Measurements from ENCODE around the gene ZNF24. TPM values are rescaled to one million over a fixed set of nuclear protein-coding genes. Genes with fewer than 3 reads are reported as not detected.

The ZNF24 gene
- total RNA-seq, 1 experiment from 2014 or later = 57.9 TPM

DNA sequence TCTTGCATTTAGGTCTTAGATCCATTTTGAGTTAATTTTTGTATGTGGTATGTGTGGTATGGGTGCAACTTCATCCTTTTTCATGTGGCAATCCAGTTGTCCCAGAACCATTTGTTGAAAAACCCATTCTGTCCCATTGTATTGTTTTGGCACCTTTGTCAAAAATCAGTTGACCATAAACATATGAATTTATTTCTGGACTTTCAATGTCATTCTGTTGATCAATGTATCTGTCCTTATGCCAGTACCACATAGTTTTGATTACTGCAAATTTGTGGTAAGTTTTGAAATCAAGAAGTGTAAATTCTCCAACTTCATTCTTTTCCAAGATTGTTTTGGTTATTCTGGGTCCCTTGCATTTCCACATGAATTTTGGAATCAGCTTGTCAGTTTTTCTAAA, 49.5 kb upstream of the ZNF24 start:
- H3K79me2 ChIP-seq (ENCODE audit: insufficient read depth, low read length) = no peaks in the 10 kb centered on the region

More for the DNA sequence above, 49.5 kb upstream of the ZNF24 start:
- Histone ChIP-seq H2AK5ac (ENCODE audit: insufficient read length, low read length) (no peak overlapping the region), H3K56ac (ENCODE audit: insufficient read length, low read depth, low read length) (no peak overlapping the region), H3K23me2 (ENCODE audit: insufficient read length, low read depth, low read length, poor library complexity, severe bottlenecking) (no peaks in the 10 kb centered on the region), H3K9me3 (ENCODE audit: control insufficient read depth, low read depth, low read length) (no peaks in the 10 kb centered on the region), H3K4me2 (ENCODE audit: insufficient read depth, insufficient read length, low read length) (no peak overlapping the region), H3K14ac (ENCODE audit: insufficient read depth, low read length) (no peak overlapping the region), H4K91ac (ENCODE audit: insufficient read length, low read depth, low read length) (no peak overlapping the region), H3K79me1 (ENCODE audit: insufficient read depth, low read depth, low read length, poor library complexity, severe bottlenecking) (no peaks in the 10 kb centered on the region), H3K23ac (ENCODE audit: insufficient read length, low read depth, low read length) (no peak overlapping the region), H4K5ac (ENCODE audit: insufficient read length, low read depth, low read length) (no peak overlapping the region), H2BK120ac (ENCODE audit: low read depth, low read length, poor library complexity, severe bottlenecking) (no peak overlapping the region), H2BK12ac (ENCODE audit: insufficient read length, low read depth, low read length) (no peak overlapping the region), H2BK20ac (ENCODE audit: low read depth, low read length, poor library complexity, severe bottlenecking) (no peak overlapping the region), H3K4me1 (ENCODE audit: insufficient read depth, low read length) (no peaks in the 10 kb centered on the region), H3K27me3 (ENCODE audit: insufficient read depth, low read length) (no peaks in the 10 kb centered on the region), H3K27ac (ENCODE audit: insufficient read length, low read depth, low read length) (no peak overlapping the region), H2BK15ac (ENCODE audit: low read depth, low read length) (no peak overlapping the region), H3T11ph (ENCODE audit: low read length) (no peak overlapping the region), H3K18ac (ENCODE audit: insufficient read length, low read depth, low read length) (no peak overlapping the region), H2BK5ac (ENCODE audit: insufficient read length, low read length) (no peak overlapping the region), H3K9ac (ENCODE audit: extremely low read depth, insufficient read length, low read length) (no peak overlapping the region), H4K8ac (replicated peaks; ENCODE audit: insufficient read length, low read depth, low read length) (no peak overlapping the region), H2AFZ (ENCODE audit: low read length) (no peak overlapping the region), H3K4ac (ENCODE audit: low read depth, low read length) (no peak overlapping the region), H4K20me1 (ENCODE audit: control insufficient read depth, insufficient read depth, insufficient read length) (no peaks in the 10 kb centered on the region)
- Mint-ChIP-seq H3K9me3 (peaks cover 4% of the 10 kb centered on the region in 2 experiments; a peak in 4 of 5 replicates), H3K4me3 (no peak overlapping the region), H3K27me3 (ENCODE audit: low read depth) (no peaks in the 10 kb centered on the region; the same call in 1 of the 2 replicates), H3K36me3 (ENCODE audit: insufficient read depth in 1 of 3, low read depth in 3 of 3) (peaks cover 0 to 4% (median 2%) of the 10 kb centered on the region in 3 experiments; a peak in 3 of 7 replicates), H3K4me1 (peaks cover 4 to 6% of the 10 kb centered on the region in 2 experiments; a peak in 2 of 4 replicates), H3K27ac (no peak overlapping the region)
- no peak for DNase-seq
- TF ChIP-seq, protein P1, sequence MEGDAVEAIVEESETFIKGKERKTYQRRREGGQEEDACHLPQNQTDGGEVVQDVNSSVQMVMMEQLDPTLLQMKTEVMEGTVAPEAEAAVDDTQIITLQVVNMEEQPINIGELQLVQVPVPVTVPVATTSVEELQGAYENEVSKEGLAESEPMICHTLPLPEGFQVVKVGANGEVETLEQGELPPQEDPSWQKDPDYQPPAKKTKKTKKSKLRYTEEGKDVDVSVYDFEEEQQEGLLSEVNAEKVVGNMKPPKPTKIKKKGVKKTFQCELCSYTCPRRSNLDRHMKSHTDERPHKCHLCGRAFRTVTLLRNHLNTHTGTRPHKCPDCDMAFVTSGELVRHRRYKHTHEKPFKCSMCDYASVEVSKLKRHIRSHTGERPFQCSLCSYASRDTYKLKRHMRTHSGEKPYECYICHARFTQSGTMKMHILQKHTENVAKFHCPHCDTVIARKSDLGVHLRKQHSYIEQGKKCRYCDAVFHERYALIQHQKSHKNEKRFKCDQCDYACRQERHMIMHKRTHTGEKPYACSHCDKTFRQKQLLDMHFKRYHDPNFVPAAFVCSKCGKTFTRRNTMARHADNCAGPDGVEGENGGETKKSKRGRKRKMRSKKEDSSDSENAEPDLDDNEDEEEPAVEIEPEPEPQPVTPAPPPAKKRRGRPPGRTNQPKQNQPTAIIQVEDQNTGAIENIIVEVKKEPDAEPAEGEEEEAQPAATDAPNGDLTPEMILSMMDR (conservative IDR thresholded peaks at IDR 0.05) = no peak
